ENCODE results near the gene GHRH.

GHRH gene

DNA sequence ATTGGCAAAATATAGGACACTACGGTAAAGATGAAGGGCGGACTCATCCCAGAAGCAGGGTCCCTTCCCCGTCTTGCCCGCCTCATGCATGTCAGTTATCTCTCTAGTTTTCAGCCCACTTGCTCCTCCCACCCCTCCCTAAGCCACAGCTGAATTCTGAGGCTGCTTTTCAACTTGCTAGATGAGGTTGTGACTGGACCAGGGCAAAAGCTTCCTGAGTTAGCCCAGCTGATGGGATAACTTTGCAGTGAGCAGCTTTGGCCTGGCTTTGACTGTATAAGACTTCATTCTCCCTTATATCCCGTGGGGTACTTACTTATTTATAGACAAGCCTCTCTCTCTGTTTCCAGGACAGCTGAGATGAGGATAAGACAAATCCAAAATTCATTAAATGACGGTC, 23.2 kb downstream of the GHRH start:
- TF ChIP-seq MYC (IDR thresholded peaks at IDR 0.05; ENCODE audit: low read depth, low read length), result no peak
- TF ChIP-seq, protein P1, sequence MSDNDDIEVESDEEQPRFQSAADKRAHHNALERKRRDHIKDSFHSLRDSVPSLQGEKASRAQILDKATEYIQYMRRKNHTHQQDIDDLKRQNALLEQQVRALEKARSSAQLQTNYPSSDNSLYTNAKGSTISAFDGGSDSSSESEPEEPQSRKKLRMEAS (IDR thresholded peaks at IDR 0.05; ENCODE audit: low read depth, low read length), result no peak
- no peak for TF ChIP-seq POLR2A (IDR thresholded peaks at IDR 0.05; ENCODE audit: extremely low read depth, insufficient read length)
- TF ChIP-seq, protein P2, sequence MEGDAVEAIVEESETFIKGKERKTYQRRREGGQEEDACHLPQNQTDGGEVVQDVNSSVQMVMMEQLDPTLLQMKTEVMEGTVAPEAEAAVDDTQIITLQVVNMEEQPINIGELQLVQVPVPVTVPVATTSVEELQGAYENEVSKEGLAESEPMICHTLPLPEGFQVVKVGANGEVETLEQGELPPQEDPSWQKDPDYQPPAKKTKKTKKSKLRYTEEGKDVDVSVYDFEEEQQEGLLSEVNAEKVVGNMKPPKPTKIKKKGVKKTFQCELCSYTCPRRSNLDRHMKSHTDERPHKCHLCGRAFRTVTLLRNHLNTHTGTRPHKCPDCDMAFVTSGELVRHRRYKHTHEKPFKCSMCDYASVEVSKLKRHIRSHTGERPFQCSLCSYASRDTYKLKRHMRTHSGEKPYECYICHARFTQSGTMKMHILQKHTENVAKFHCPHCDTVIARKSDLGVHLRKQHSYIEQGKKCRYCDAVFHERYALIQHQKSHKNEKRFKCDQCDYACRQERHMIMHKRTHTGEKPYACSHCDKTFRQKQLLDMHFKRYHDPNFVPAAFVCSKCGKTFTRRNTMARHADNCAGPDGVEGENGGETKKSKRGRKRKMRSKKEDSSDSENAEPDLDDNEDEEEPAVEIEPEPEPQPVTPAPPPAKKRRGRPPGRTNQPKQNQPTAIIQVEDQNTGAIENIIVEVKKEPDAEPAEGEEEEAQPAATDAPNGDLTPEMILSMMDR (IDR thresholded peaks at IDR 0.05; ENCODE audit: low read depth, low read length), result no peak
- no peak overlapping the region for H3K4me3 ChIP-seq (ENCODE audit: low read depth, low read length)
- DNase-seq (ENCODE audit: low read depth), result no peak

DNA sequence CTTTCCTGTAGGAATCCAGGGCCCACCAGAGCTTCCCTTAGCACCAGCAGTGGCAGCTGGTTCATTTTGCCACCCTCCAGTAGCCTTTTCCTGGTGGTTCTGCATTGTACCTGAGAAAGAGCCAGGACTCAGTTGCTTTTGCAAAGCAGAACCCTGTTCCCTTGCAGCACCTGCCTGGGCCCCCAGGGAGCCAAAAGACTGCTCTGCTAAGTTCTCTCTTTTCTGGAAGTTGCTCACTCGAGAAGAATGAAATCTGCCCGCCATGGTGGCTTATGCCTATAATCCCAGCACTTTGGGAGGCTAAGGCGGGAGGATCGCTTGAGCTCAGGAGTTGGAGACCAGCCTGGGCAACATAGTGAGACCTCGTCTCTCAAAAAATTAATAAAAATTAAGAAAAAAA, 24.0 kb downstream of the GHRH start:
- no peak for DNase-seq (ENCODE audit: low read depth)
- TF ChIP-seq, protein P2 (IDR thresholded peaks at IDR 0.05; ENCODE audit: low read depth, low read length), result no peak
- no peak for TF ChIP-seq POLR2A (IDR thresholded peaks at IDR 0.05; ENCODE audit: extremely low read depth, insufficient read length)
- no peak for TF ChIP-seq MYC (IDR thresholded peaks at IDR 0.05; ENCODE audit: low read depth, low read length)
- TF ChIP-seq, protein P1 (IDR thresholded peaks at IDR 0.05; ENCODE audit: low read depth, low read length), result no peak
- no peak overlapping the region for H3K4me3 ChIP-seq (ENCODE audit: low read depth, low read length)

DNA sequence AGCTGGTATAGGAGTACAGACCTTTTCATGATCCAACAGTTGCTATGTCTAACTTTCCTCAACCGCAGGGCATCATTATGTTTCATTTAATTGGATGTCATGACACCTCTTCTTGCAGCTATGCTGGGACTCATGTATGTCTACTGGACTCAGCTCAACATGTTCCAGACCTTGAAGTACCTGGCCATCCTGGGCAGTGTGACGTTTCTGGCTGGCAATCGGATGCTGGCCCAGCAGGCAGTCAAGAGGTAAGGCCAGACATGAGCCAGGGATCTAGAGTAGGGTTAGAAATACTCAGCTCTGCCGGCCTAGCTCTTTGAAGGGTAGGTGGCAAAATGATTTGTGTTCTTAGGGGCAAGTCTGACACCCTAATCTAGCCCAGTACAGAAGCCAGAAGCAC, 25.2 kb downstream of the GHRH start:
- DNase-seq (ENCODE audit: low read depth), result no peak
- no peak for TF ChIP-seq MYC (IDR thresholded peaks at IDR 0.05; ENCODE audit: low read depth, low read length)
- no peak for TF ChIP-seq POLR2A (IDR thresholded peaks at IDR 0.05; ENCODE audit: extremely low read depth, insufficient read length)
- TF ChIP-seq, protein P1 (IDR thresholded peaks at IDR 0.05; ENCODE audit: low read depth, low read length), result no peak
- TF ChIP-seq, protein P2 (IDR thresholded peaks at IDR 0.05; ENCODE audit: low read depth, low read length), result no peak
- no peak overlapping the region for H3K4me3 ChIP-seq (ENCODE audit: low read depth, low read length)

DNA sequence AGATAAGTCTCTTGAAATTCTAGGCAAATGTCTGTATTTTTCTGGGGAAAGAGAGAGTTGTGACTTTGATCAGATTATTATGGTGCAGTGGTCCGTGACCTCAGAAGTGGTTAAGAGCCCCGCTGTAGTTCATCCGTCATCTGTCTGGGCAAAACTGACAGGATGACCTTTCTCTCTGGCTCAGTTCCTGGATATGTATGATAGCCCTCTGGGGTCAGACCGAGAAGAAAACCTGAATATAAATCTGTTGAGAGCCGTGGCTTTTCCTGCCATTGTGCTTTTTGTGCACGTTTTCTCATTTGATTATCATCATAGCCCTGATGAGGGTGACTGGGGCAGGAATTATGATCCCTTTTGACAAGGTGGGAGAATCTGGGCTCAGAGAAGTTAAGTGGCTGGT, 26.5 kb downstream of the GHRH start:
- DNase-seq (ENCODE audit: low read depth), result no peak
- H3K4me3 ChIP-seq (ENCODE audit: low read depth, low read length), result no peak overlapping the region
- TF ChIP-seq POLR2A (IDR thresholded peaks at IDR 0.05; ENCODE audit: extremely low read depth, insufficient read length) (no peak), MYC (IDR thresholded peaks at IDR 0.05; ENCODE audit: low read depth, low read length) (no peak)
- TF ChIP-seq, protein P2 (IDR thresholded peaks at IDR 0.05; ENCODE audit: low read depth, low read length), result no peak
- TF ChIP-seq, protein P1 (IDR thresholded peaks at IDR 0.05; ENCODE audit: low read depth, low read length), result no peak

DNA sequence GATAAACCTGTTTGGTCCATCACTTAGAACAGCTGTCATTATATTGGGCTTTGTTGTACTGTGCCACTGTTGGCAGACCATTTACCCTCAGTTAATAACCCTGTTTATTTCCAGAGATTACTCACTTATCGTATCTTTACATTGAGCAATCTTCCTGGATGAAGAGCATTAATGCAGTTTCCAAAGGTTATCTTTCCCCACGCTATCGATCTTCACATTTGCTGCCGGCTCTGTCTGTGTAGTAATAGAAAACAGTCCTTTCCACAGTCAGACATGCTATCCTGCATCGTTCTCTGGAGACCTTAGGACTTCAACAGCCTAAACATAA, 27.4 kb downstream of the GHRH start:
- H3K4me3 ChIP-seq (ENCODE audit: low read depth, low read length), result no peak overlapping the region
- TF ChIP-seq MYC (IDR thresholded peaks at IDR 0.05; ENCODE audit: low read depth, low read length) (no peak), POLR2A (IDR thresholded peaks at IDR 0.05; ENCODE audit: extremely low read depth, insufficient read length) (no peak)
- TF ChIP-seq, protein P2 (IDR thresholded peaks at IDR 0.05; ENCODE audit: low read depth, low read length), result no peak
- TF ChIP-seq, protein P1 (IDR thresholded peaks at IDR 0.05; ENCODE audit: low read depth, low read length), result no peak
- no peak for DNase-seq (ENCODE audit: low read depth)
